Activated T-cell treated with anti-CD3 and anti-CD28 coated beads for 4 hours (primary cell): Measurements from ENCODE around the gene DDR1.
A peak's percentile ranks its signal among the peaks of the same experiment; 100 is the strongest.
"Not testable (repeated sequence)": the region's sequence is repeated elsewhere in the genome, so short reads cannot be mapped to it uniquely, and the experiment has no call there.

ENCODE experiments used
- DNase-seq: peaks from one replicate; pipeline ENCODE4 v3.0.0-alpha.2; 2020

DDR1 gene

GRCh38 chr6:30883685-30884520 lies at the start of gene DDR1:
Gene DDR1 (plus strand): TSS chr6:30884519. CDS start chr6:30888730, 4,211 bp downstream.
- peak; percentile 31 for DNase-seq

- DNase-seq = no peak
These were observed 49.7 kb upstream of the DDR1 start for GRCh38 chr6:30834646-30835045.

GRCh38 chr6:30835576-30835975 lies 48.7 kb upstream of the DDR1 start:
- DNase-seq = no peak

GRCh38 chr6:30836431-30836866 lies 47.9 kb upstream of the DDR1 start:
- DNase-seq = no peak

- no peak for DNase-seq
These were observed 47.4 kb upstream of the DDR1 start for GRCh38 chr6:30836957-30837356.

GRCh38 chr6:30837432-30837831 lies 46.9 kb upstream of the DDR1 start:
- DNase-seq = no peak

- no peak for DNase-seq
These were observed 46.4 kb upstream of the DDR1 start for GRCh38 chr6:30837870-30838269.

GRCh38 chr6:30839671-30840070 lies 44.6 kb upstream of the DDR1 start:
- DNase-seq = no peak

- no peak for DNase-seq
These were observed 44.0 kb upstream of the DDR1 start for GRCh38 chr6:30840084-30840934.

- no peak for DNase-seq
These were observed 43.2 kb upstream of the DDR1 start for GRCh38 chr6:30840935-30841643.

GRCh38 chr6:30841644-30842504 lies 42.4 kb upstream of the DDR1 start:
- DNase-seq = no peak

GRCh38 chr6:30842754-30843610 lies 41.3 kb upstream of the DDR1 start:
- DNase-seq = no peak

- no peak for DNase-seq
These were observed 40.7 kb upstream of the DDR1 start for GRCh38 chr6:30843611-30843998.

- DNase-seq = no peak
These were observed 40.2 kb upstream of the DDR1 start for GRCh38 chr6:30844118-30844535.

- DNase-seq = no peak
These were observed 39.1 kb upstream of the DDR1 start for GRCh38 chr6:30845183-30845582.

GRCh38 chr6:30847421-30847970 lies 36.8 kb upstream of the DDR1 start:
- DNase-seq = no peak

GRCh38 chr6:30847971-30848436 lies 36.3 kb upstream of the DDR1 start:
- no peak for DNase-seq

GRCh38 chr6:30849903-30850651 lies 34.2 kb upstream of the DDR1 start:
- no peak for DNase-seq

GRCh38 chr6:30852459-30852858 lies 31.9 kb upstream of the DDR1 start:
- DNase-seq = not testable (repeated sequence)
